HG03108 (cell line): ENCODE results near the gene ZNF280C.
"Not testable (repeated sequence)": the region's sequence is repeated elsewhere in the genome, so short reads cannot be mapped to it uniquely, and the experiment has no call there.

Experiments used
- ATAC-seq: cut with Tn5 transposase; IDR thresholded peaks from one replicate; pipeline ENCODE4 v1.9.1; 2021; ENCODE audit warnings: moderate library complexity; ENCODE audit not compliant: unreplicated experiment

ZNF280C gene

DNA sequence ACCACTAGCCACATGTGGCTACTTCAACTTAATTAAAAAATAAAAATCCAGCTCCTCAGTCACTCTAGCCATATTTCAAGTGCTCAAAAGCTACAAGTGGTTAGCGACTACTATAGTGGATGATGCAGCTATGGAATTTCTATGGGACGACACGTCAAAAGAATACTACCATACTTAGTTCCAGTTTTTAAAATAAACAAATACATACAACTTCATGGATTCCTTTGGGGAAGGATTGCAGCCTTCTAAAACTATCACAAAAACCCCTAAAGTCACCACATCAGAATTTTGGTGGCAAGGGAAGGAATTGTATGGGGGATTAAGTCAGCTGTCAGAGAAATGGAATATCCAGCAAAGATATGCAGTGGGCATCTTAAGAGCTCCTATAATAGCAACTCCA, 6.5 kb downstream of the ZNF280C start:
- no peak for ATAC-seq

DNA sequence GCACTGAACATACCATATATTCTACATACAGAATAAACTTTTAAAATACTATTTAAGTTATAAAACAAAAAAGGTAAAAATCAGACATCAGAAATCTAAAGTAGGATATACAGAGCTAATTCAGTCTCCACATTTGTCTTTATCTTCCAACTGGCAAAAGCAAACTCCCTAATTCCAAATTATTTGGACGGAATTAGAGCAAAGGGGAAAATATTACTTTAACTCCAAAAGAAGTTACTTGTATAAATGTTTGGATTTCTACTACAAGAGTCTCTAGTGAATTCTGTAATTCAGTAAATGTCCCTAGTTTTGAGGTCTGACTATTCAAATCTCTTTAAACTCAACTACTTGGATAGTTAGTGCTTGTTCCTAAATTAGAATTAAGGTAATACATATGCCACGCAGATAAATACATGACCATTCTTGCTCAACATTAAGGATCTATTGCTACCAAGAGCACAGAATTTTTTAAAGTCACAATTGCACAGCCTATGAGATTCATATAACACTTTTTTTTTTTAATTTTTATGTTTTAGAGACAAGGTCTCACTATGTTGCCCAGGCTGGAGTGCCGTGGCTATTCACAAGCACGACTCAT, 7.3 kb downstream of the ZNF280C start:
- ATAC-seq = no peak

- no peak for ATAC-seq
Measured at GRCh38 chrX:130260316-130260715, 8.4 kb downstream of the ZNF280C start.

- ATAC-seq = no peak
Measured at GRCh38 chrX:130253916-130254315, 14.8 kb downstream of the ZNF280C start.

- ATAC-seq = no peak
Measured at GRCh38 chrX:130251671-130252070, 17.0 kb downstream of the ZNF280C start.

DNA sequence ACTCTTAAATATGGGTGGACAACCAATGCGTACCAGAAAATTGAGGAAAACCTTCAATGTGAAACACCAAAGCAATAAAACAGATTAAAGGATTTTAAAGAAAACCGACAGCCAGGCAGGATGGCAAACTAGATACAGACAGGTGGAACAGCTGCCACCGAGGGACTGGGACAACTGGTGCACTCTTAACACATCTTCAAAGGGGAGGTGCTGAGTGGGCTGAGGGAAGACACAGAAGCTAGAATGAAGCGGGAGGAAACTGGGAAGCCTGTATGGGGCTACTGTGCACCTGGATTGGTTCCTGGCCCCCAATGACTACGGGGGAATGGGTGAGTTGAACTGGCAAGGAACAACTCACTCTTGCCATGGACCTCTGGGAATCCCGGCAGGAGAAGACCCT, 20.7 kb downstream of the ZNF280C start:
- ATAC-seq = no peak

DNA sequence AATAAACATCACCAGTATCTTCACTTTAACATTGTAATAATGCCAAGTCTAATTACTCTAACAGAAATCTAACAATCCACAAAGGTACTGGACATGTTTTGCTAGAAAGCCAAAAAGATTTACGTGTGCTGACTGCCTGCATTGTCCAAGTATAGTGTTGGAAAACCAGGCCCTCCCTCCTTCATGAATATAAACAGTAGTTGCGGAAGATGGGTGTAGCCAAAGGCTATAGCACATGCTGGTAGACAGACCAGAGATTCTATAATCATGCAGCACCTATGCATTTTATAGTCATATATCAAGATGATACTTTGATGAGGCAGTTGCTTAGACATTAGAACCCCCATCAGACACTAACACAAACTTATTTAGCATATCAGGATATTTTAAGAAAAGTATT, 22.6 kb downstream of the ZNF280C start:
- no peak for ATAC-seq

DNA sequence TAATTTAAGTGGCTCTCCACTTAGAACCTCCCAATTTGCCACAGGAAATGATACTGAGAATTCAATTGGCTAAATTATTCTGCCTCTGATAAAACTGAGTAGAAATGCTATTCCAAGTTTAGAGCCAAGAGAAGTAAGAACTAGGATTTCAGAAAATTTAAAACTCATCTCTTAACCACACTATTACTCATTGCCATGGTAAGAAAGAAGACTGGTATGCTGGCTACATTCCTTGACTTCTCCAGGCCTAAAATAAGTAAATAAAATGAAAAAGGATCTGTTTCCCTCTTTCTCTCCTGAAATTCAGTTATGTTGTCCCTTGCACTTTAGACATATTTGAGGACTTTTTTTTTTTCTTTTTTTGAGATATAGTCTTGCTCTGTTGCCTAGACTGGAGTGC, 23.3 kb downstream of the ZNF280C start:
- no peak for ATAC-seq

DNA sequence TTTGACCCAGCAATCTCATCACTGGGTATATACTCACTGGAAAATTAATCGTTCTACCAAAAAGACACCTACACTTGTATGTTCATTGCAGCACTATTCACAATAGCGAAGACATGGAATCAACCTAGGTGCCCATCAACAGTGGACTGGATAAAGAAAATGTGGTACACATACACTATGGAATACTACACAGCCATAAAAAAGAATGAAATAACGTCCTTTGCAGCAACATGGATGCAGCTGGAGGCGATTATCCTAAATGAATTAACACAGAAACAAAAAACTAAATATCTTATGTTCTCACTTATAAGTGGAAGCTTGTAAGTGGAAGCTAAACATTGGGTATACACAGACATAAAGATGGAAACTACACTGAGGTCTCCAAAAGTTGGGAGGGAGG, 37.5 kb downstream of the ZNF280C start:
- ATAC-seq = not testable (repeated sequence)

- ATAC-seq = no peak
Measured at GRCh38 chrX:130228871-130229270, 39.8 kb downstream of the ZNF280C start.

DNA sequence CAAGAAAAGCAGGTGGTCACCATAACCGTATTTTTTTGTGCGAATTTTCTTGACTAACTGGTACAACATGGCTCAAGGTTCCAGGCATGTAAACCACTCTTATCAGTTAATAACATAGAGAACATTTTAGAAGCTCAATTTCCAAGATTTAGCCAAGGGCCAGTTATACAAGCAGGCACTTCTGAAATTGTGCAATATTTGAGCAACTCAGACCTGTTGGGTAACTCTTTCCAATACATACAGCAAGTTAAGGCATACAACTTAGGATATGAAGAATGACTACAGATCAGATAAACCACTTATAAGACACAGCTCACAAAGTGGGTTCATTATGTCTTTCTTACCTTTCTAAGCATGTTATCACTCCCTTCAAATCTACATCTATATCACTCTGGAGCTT, 43.9 kb downstream of the ZNF280C start:
- no peak for ATAC-seq

- no peak for ATAC-seq
Measured at GRCh38 chrX:130216320-130216719, 52.4 kb downstream of the ZNF280C start.

GRCh38 chrX:130213376-130213775, 55.3 kb downstream of the ZNF280C start:
- no peak for ATAC-seq

DNA sequence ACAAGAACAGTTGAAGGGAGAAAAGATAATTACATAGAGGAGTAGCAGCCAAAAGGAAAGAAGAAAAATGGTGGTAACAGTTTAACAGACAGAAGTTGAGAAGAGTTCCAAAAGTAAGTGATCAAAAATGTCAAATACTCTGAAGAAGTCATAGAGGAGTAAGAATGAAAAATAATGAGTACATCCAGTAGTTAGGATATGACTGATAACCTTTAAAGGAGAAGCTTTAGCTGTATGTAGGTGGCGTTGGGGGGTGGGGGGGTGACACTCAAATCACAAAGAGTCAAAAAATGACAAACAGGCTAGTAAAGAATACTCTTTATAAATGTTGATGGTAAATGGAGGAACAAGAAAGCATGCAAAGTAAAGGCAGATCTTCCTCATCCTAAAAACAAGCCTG, 56.3 kb downstream of the ZNF280C start:
- no peak for ATAC-seq

GRCh38 chrX:130211415-130212186, 57.1 kb downstream of the ZNF280C start:
- no peak for ATAC-seq

DNA sequence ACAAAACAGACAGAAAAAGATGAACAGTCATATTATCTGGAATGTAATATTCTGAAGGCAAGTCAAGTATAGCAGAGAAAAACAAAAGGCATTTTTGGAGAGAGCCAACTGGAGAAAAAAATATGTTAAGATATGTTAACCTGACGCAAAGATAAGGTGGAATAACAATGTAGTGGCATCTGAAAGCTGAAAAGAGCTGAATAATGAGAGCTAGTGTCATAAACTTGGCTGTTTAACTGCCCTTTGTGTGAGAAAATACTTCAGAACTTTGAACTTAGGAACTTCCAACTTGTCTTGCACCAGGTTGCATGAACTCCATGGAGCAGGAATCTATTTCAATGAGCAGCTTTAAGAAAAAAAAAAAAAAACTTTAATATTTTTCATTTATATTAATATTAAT, 64.1 kb downstream of the ZNF280C start:
- ATAC-seq = no peak

- ATAC-seq = no peak
Measured at GRCh38 chrX:130197464-130197863, 71.2 kb downstream of the ZNF280C start.

GRCh38 chrX:130196466-130196865, 72.2 kb downstream of the ZNF280C start:
- no peak for ATAC-seq

DNA sequence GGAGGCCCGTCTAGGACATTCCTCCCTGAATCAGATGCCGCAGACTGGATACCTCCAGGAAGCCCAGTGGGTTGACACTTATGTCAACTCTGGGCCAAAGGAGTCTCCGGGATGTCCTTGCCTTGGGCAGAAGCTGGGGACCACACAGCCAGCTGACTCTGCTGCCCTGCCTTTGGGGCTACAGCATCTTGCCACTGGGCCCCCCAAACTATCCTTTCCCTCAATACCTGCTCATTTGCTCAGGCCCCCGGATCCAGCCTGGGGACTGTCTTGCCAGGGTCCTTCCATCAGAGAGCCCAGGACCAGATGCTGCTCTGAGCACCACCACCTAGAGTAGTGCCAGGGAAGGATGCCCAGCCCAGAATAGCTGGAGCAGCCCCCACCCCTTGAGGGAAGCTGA, 77.9 kb downstream of the ZNF280C start:
- no peak for ATAC-seq

GRCh38 chrX:130186651-130187050, 82.0 kb downstream of the ZNF280C start:
- no peak for ATAC-seq

GRCh38 chrX:130184857-130185256, 83.8 kb downstream of the ZNF280C start:
- ATAC-seq = no peak

DNA sequence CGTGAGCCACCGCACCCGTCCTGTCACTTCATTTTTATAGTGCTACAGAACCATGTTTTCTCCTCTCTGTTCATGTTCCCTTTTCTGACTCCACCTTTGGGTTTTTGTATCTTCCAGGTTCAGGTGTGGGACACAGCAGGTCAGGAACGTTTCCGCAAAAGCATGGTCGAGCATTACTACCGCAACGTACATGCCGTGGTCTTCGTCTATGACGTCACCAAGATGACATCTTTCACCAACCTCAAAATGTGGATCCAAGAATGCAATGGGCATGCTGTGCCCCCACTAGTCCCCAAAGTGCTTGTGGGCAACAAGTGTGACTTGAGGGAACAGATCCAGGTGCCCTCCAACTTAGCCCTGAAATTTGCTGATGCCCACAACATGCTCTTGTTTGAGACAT, 84.5 kb downstream of the ZNF280C start:
- no peak for ATAC-seq
